Activated T-cell treated with anti-CD3 and anti-CD28 coated beads, Interleukin-2, amount 50 U/mL, for 4 hours (primary cell): ENCODE measurements around the gene E2F4. TPM values are rescaled to one million over a fixed set of nuclear protein-coding genes. Genes with fewer than 3 reads are reported as not detected.
A peak's percentile ranks its signal among the peaks of the same experiment; 100 is the strongest.

Source experiments
- ATAC-seq, 2 donors: fragments of 200-7000 bp; cut with Tn5 transposase; one replicate each; pipeline ENCODE4 v1.10.0; 2021
- DNase-seq: peaks from one replicate; pipeline ENCODE4 v3.0.0-alpha.2; 2020
- H3K27me3 Mint-ChIP-seq: one replicate; pipeline ENCODE4 v1.8.0; 2021; ENCODE audit warnings: low read depth, mixed read lengths
- H3K36me3 Mint-ChIP-seq: one replicate; pipeline ENCODE4 v1.8.0; 2022; ENCODE audit warnings: mixed read lengths; ENCODE audit not compliant: insufficient read depth
- H3K4me1 Mint-ChIP-seq: one replicate; pipeline ENCODE4 v1.8.0; 2021; ENCODE audit warnings: low read depth, mixed read lengths
- H3K4me3 Mint-ChIP-seq: one replicate; pipeline ENCODE4 v1.8.0; 2021; ENCODE audit warnings: mild to moderate bottlenecking, moderate library complexity, mixed read lengths
- H3K9me3 Mint-ChIP-seq: one replicate; pipeline ENCODE4 v1.8.0; 2021; ENCODE audit warnings: mixed read lengths
- total RNA-seq, 3 donors: library from RNA; stranded (reverse); gene quantifications; one replicate each; pipeline ENCODE4 v1.2.1, GENCODE V29; 2021

The E2F4 gene
- total RNA-seq, 3 donors from 2014 or later: 195 to 201 (median 198) TPM

GRCh38 chr16:67165121-67166078 is 26.6 kb upstream of the E2F4 start:
- ATAC-seq (no peak), DNase-seq (no peak)
- H3K4me1 Mint-ChIP-seq: peaks cover 35% of the 10 kb centered on the region
- peaks cover 70% of the 10 kb centered on the region for H3K27me3 Mint-ChIP-seq
- peak overlapping the region; percentile 21 for H3K4me3 Mint-ChIP-seq
- H3K36me3 Mint-ChIP-seq: no peaks in the 10 kb centered on the region
- H3K9me3 Mint-ChIP-seq: no peaks in the 10 kb centered on the region

GRCh38 chr16:67166110-67166547 is 25.8 kb upstream of the E2F4 start:
- Mint-ChIP-seq H3K36me3 (no peaks in the 10 kb centered on the region), H3K4me1 (peaks cover 34% of the 10 kb centered on the region), H3K4me3 (no peak overlapping the region), H3K27me3 (peaks cover 71% of the 10 kb centered on the region), H3K9me3 (no peaks in the 10 kb centered on the region)
- no peak for DNase-seq
- ATAC-seq: no peak

GRCh38 chr16:67166598-67167168 is 25.3 kb upstream of the E2F4 start:
- Mint-ChIP-seq H3K9me3 (no peaks in the 10 kb centered on the region), H3K4me3 (no peak overlapping the region), H3K27me3 (peaks cover 76% of the 10 kb centered on the region), H3K36me3 (no peaks in the 10 kb centered on the region), H3K4me1 (peaks cover 33% of the 10 kb centered on the region)
- no peak for DNase-seq
- ATAC-seq: no peak

- peaks cover 28% of the 10 kb centered on the region for H3K4me1 Mint-ChIP-seq
- no peak for DNase-seq
- no peaks in the 10 kb centered on the region for H3K36me3 Mint-ChIP-seq
- no peak overlapping the region for H3K4me3 Mint-ChIP-seq
- no peak for ATAC-seq
- peaks cover 71% of the 10 kb centered on the region for H3K27me3 Mint-ChIP-seq
- no peaks in the 10 kb centered on the region for H3K9me3 Mint-ChIP-seq
Measured at GRCh38 chr16:67167588-67167987, 24.4 kb upstream of the E2F4 start.

GRCh38 chr16:67169011-67169451 is 22.9 kb upstream of the E2F4 start:
- Mint-ChIP-seq H3K27me3 (peaks cover 76% of the 10 kb centered on the region), H3K4me3 (no peak overlapping the region), H3K36me3 (no peaks in the 10 kb centered on the region), H3K9me3 (no peaks in the 10 kb centered on the region), H3K4me1 (peaks cover 36% of the 10 kb centered on the region)
- ATAC-seq: no peak
- DNase-seq: no peak

GRCh38 chr16:67169642-67170167 is 22.2 kb upstream of the E2F4 start:
- Mint-ChIP-seq H3K36me3 (no peaks in the 10 kb centered on the region), H3K9me3 (no peaks in the 10 kb centered on the region), H3K27me3 (peaks cover 74% of the 10 kb centered on the region), H3K4me3 (peak overlapping the region; percentile 66), H3K4me1 (peaks cover 34% of the 10 kb centered on the region)
- DNase-seq (no peak), ATAC-seq (no peak)

- Mint-ChIP-seq H3K36me3 (no peaks in the 10 kb centered on the region), H3K4me3 (peak within 1 kb of the TSS; percentile 66), H3K9me3 (no peaks in the 10 kb centered on the region), H3K4me1 (peaks cover 29% of the 10 kb centered on the region), H3K27me3 (peaks cover 71% of the 10 kb centered on the region)
- no peak for DNase-seq
- peak in 1 of 2 donors; percentile 5 for ATAC-seq
Measured at GRCh38 chr16:67170168-67170948, 21.6 kb upstream of the E2F4 start, which contains the start of gene NOL3. TSS of gene NOL3 (plus strand) at chr16:67170538.

GRCh38 chr16:67170949-67171649 is 20.9 kb upstream of the E2F4 start:
- DNase-seq (no peak), ATAC-seq (no peak)
- Mint-ChIP-seq H3K9me3 (no peaks in the 10 kb centered on the region), H3K4me3 (peak overlapping the region; percentile 14), H3K4me1 (peaks cover 29% of the 10 kb centered on the region), H3K36me3 (no peaks in the 10 kb centered on the region), H3K27me3 (peaks cover 69% of the 10 kb centered on the region)

- Mint-ChIP-seq H3K36me3 (no peaks in the 10 kb centered on the region), H3K9me3 (no peaks in the 10 kb centered on the region), H3K4me3 (peak overlapping the region; percentile 78), H3K27me3 (peaks cover 47% of the 10 kb centered on the region), H3K4me1 (peaks cover 32% of the 10 kb centered on the region)
- DNase-seq (no peak), ATAC-seq (no peak)
Measured at GRCh38 chr16:67173323-67173722, 18.6 kb upstream of the E2F4 start.

- Mint-ChIP-seq H3K4me3 (peak overlapping the region; percentile 78), H3K9me3 (no peaks in the 10 kb centered on the region), H3K36me3 (no peaks in the 10 kb centered on the region), H3K4me1 (peaks cover 33% of the 10 kb centered on the region), H3K27me3 (peaks cover 43% of the 10 kb centered on the region)
- ATAC-seq: peak; percentile 82 to 85
- DNase-seq: peak; percentile 50
Measured at GRCh38 chr16:67173808-67174705, 17.9 kb upstream of the E2F4 start.

GRCh38 chr16:67174706-67175231 is 17.2 kb upstream of the E2F4 start:
- H3K4me3 Mint-ChIP-seq: no peak overlapping the region
- peaks cover 30% of the 10 kb centered on the region for H3K4me1 Mint-ChIP-seq
- DNase-seq (no peak), ATAC-seq (peak in 1 of 2 donors; percentile 1)
- H3K36me3 Mint-ChIP-seq: no peaks in the 10 kb centered on the region
- H3K27me3 Mint-ChIP-seq: peaks cover 38% of the 10 kb centered on the region
- H3K9me3 Mint-ChIP-seq: no peaks in the 10 kb centered on the region

- H3K36me3 Mint-ChIP-seq: no peaks in the 10 kb centered on the region
- DNase-seq: no peak
- no peaks in the 10 kb centered on the region for H3K9me3 Mint-ChIP-seq
- H3K27me3 Mint-ChIP-seq: peaks cover 22% of the 10 kb centered on the region
- H3K4me3 Mint-ChIP-seq: peak overlapping the region; percentile 38
- H3K4me1 Mint-ChIP-seq: peaks cover 20% of the 10 kb centered on the region
- no peak for ATAC-seq
Measured at GRCh38 chr16:67176662-67177061, 15.3 kb upstream of the E2F4 start.
